H9 (cell line): ENCODE measurements around the gene SFTPB. TPM values are rescaled to one million over a fixed set of nuclear protein-coding genes. Genes with fewer than 3 reads are reported as not detected.

Experiments used
- DNase-seq: peaks from one replicate; pipeline ENCODE4 v3.0.0-alpha.2; 2017
- H2AFZ ChIP-seq: one replicate; pipeline ENCODE4 v1.6.1; 2013; ENCODE audit warnings: mild to moderate bottlenecking, low read length, control low read depth, moderate library complexity
- H2AK5ac ChIP-seq: 2 replicates; pipeline ENCODE4 v1.6.1; 2013; ENCODE audit warnings: low read length, control low read depth, mixed read lengths; ENCODE audit not compliant: insufficient read length
- H2BK120ac ChIP-seq: one replicate; pipeline ENCODE4 v1.6.1; 2013; ENCODE audit warnings: low read depth, mild to moderate bottlenecking, low read length, control low read depth, inconsistent platforms; ENCODE audit not compliant: poor library complexity, severe bottlenecking
- H2BK12ac ChIP-seq: 2 replicates; pipeline ENCODE4 v1.6.1; 2013; ENCODE audit warnings: low read length, control low read depth, mixed read lengths, low read depth; ENCODE audit not compliant: insufficient read length
- H2BK15ac ChIP-seq: 2 replicates; pipeline ENCODE4 v1.6.1; 2013; ENCODE audit warnings: low read depth, low read length, control low read depth
- H2BK20ac ChIP-seq: one replicate; pipeline ENCODE4 v1.6.1; 2013; ENCODE audit warnings: low read depth, mild to moderate bottlenecking, low read length, control low read depth, inconsistent platforms; ENCODE audit not compliant: poor library complexity, severe bottlenecking
- H2BK5ac ChIP-seq: 2 replicates; pipeline ENCODE4 v1.6.1; 2013; ENCODE audit warnings: low read length, control low read depth, mixed read lengths; ENCODE audit not compliant: insufficient read length
- H3K14ac ChIP-seq: 2 replicates; pipeline ENCODE4 v1.6.1; 2013; ENCODE audit warnings: low read length, control low read depth; ENCODE audit not compliant: insufficient read depth
- H3K18ac ChIP-seq: 2 replicates; pipeline ENCODE4 v1.6.1; 2013; ENCODE audit warnings: low read depth, mild to moderate bottlenecking, mixed read lengths, low read length, control low read depth; ENCODE audit not compliant: insufficient read length
- H3K23ac ChIP-seq: 2 replicates; pipeline ENCODE4 v1.6.1; 2013; ENCODE audit warnings: low read length, control low read depth, mixed read lengths, low read depth; ENCODE audit not compliant: insufficient read length
- H3K23me2 ChIP-seq: 2 replicates; pipeline ENCODE4 v1.6.1; 2013; ENCODE audit warnings: low read depth, mild to moderate bottlenecking, mixed read lengths, low read length, control low read depth; ENCODE audit not compliant: insufficient read length, poor library complexity, severe bottlenecking
- H3K27ac ChIP-seq: 2 replicates; pipeline ENCODE4 v1.5.1; 2013; ENCODE audit warnings: low read length, control low read depth, mixed read lengths, low read depth; ENCODE audit not compliant: insufficient read length
- H3K27me3 ChIP-seq: 2 replicates; pipeline ENCODE4 v1.6.1; 2013; ENCODE audit warnings: low read length, control low read depth, inconsistent platforms; ENCODE audit not compliant: insufficient read depth
- H3K4ac ChIP-seq: 2 replicates; pipeline ENCODE4 v1.6.1; 2013; ENCODE audit warnings: low read depth, mild to moderate bottlenecking, control low read depth, inconsistent platforms, low read length, moderate library complexity
- H3K4me1 ChIP-seq: 2 replicates; pipeline ENCODE4 v1.6.1; 2013; ENCODE audit warnings: low read length, control low read depth, inconsistent platforms; ENCODE audit not compliant: insufficient read depth
- H3K4me2 ChIP-seq: 2 replicates; pipeline ENCODE4 v1.6.1; 2013; ENCODE audit warnings: low read length, control low read depth, mixed read lengths; ENCODE audit not compliant: insufficient read length, insufficient read depth
- H3K56ac ChIP-seq: 2 replicates; pipeline ENCODE4 v1.6.1; 2013; ENCODE audit warnings: low read depth, mild to moderate bottlenecking, mixed read lengths, low read length, control low read depth; ENCODE audit not compliant: insufficient read length
- H3K79me1 ChIP-seq: 2 replicates; pipeline ENCODE4 v1.6.1; 2013; ENCODE audit warnings: low read depth, mild to moderate bottlenecking, moderate library complexity, low read length, control low read depth, inconsistent platforms; ENCODE audit not compliant: insufficient read depth, poor library complexity, severe bottlenecking
- H3K79me2 ChIP-seq: 2 replicates; pipeline ENCODE4 v1.6.1; 2013; ENCODE audit warnings: low read length, control low read depth, inconsistent platforms; ENCODE audit not compliant: insufficient read depth
- H3K9ac ChIP-seq: 2 replicates; pipeline ENCODE4 v1.6.1; 2013; ENCODE audit warnings: low read length, control low read depth, mixed read lengths; ENCODE audit not compliant: insufficient read length; ENCODE audit errors: extremely low read depth
- H3K9me3 ChIP-seq: one replicate; pipeline ENCODE4 v1.6.1; 2013; ENCODE audit warnings: low read depth, low read length, inconsistent platforms; ENCODE audit not compliant: control insufficient read depth
- H3T11ph ChIP-seq: one replicate; pipeline ENCODE4 v1.6.1; 2013; ENCODE audit warnings: mild to moderate bottlenecking, low read length, control low read depth, inconsistent platforms
- H4K20me1 ChIP-seq: one replicate; pipeline ENCODE4 v1.6.1; 2013; ENCODE audit not compliant: control insufficient read depth, insufficient read length, insufficient read depth
- H4K5ac ChIP-seq: 2 replicates; pipeline ENCODE4 v1.6.1; 2013; ENCODE audit warnings: low read depth, mild to moderate bottlenecking, mixed read lengths, low read length, control low read depth; ENCODE audit not compliant: insufficient read length
- H4K8ac ChIP-seq: replicated peaks from 2 replicates; pipeline ENCODE4 v1.6.1; 2013; ENCODE audit warnings: low read length, control low read depth, mixed read lengths, low read depth; ENCODE audit not compliant: insufficient read length
- H4K91ac ChIP-seq: 2 replicates; pipeline ENCODE4 v1.6.1; 2013; ENCODE audit warnings: low read depth, mild to moderate bottlenecking, moderate library complexity, mixed read lengths, low read length, control low read depth; ENCODE audit not compliant: insufficient read length
- H3K27ac Mint-ChIP-seq, 3 experiments: 2 replicates in 2 of 3; 3 replicates in 1 of 3; pipeline ENCODE4 v1.8.0; 2020 to 2021; ENCODE audit warnings: mixed read lengths in 3 of 3, mild to moderate bottlenecking in 1 of 3, moderate library complexity in 1 of 3
- H3K27me3 Mint-ChIP-seq: 2 replicates; pipeline ENCODE4 v1.8.0; 2021; ENCODE audit warnings: low read depth, mild to moderate bottlenecking, moderate library complexity, mixed read lengths
- H3K36me3 Mint-ChIP-seq, 3 experiments: 2 replicates in 2 of 3; 3 replicates in 1 of 3; pipeline ENCODE4 v1.8.0; 2020 to 2021; ENCODE audit warnings: low read depth in 3 of 3, mixed read lengths in 3 of 3; ENCODE audit not compliant: insufficient read depth in 1 of 3
- H3K4me1 Mint-ChIP-seq, 2 experiments: 2 replicates each; pipeline ENCODE4 v1.8.0; 2020; ENCODE audit warnings: mixed read lengths in 2 of 2
- H3K4me3 Mint-ChIP-seq, 2 experiments: 2 replicates in 1 of 2; 3 replicates in 1 of 2; pipeline ENCODE4 v1.8.0; 2020 to 2021; ENCODE audit warnings: mild to moderate bottlenecking in 2 of 2, mixed read lengths in 2 of 2, moderate library complexity in 1 of 2
- H3K9me3 Mint-ChIP-seq, 2 experiments: 2 replicates in 1 of 2; 3 replicates in 1 of 2; pipeline ENCODE4 v1.8.0; 2020; ENCODE audit warnings: mild to moderate bottlenecking in 2 of 2, mixed read lengths in 2 of 2, moderate library complexity in 1 of 2
- CTCF ChIP-seq: fragments of 200-600 bp; sonication (generic); conservative IDR thresholded peaks from 3 replicates; pipeline ENCODE4 v1.8.0; 2021; ENCODE audit warnings: antibody characterized with exemption, mild to moderate bottlenecking
- WGBS: extraction: QIAGEN DNeasy Blood & Tissue Kit; methylation state at CpG from one replicate; pipeline ENCODE4 v1.1.7; 2013; ENCODE audit warnings: missing lambda C conversion rate, low lambda C conversion rate, mixed read lengths; ENCODE audit not compliant: insufficient read length; ENCODE audit errors: extremely low coverage; 5-methylcytosine and 5-hydroxymethylcytosine counted together
- total RNA-seq: library from RNA; stranded (reverse); gene quantifications from 2 replicates; pipeline ENCODE4 v1.2.1, GENCODE V29; 2021

The SFTPB gene
- total RNA-seq, 1 experiment from 2014 or later, result not detected

DNA sequence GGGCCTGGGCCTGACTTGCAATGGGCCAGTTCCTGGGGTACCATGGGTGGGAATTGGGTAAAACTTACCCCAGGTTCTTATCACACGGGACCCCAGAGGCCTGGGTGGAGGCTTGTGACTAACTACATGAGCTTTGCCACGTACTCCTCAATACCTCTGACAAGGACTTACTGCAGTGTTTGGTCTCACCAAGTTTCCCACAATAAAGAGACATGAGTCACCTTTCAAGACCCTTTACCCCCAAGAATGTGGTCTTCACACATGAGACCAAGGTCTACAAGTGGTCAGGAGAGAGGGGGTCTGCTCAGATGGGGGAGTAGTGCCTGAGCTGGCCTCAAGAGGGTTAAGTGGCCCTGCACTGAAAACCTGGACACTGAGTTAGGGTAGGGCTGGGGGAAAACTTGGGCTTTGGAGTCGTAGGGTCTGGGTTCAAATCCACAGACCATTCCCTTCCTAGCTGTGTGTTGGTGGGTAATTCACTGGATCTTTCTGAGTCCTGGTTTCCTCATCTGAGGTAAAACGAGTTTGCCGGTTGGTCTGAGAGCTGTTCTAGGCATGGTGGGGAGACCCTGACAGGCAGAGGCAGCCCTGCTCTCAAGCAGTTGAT lies 24.1 kb upstream of the SFTPB start:
- Histone ChIP-seq H4K91ac (no peak overlapping the region), H3K9me3 (no peaks in the 10 kb centered on the region), H2AFZ (no peak overlapping the region), H4K5ac (no peak overlapping the region), H3K23ac (no peak overlapping the region), H2BK120ac (no peak overlapping the region), H3K4me2 (no peak overlapping the region), H3T11ph (no peak overlapping the region), H4K8ac (no peak overlapping the region), H3K27ac (no peak overlapping the region), H3K9ac (no peak overlapping the region), H3K27me3 (no peaks in the 10 kb centered on the region), H2BK15ac (no peak overlapping the region; the same call in 1 of the 2 replicates), H3K56ac (no peak overlapping the region), H3K79me2 (no peaks in the 10 kb centered on the region), H2AK5ac (peak overlapping the region; percentile 92), H3K23me2 (no peaks in the 10 kb centered on the region), H3K18ac (no peak overlapping the region), H3K79me1 (no peaks in the 10 kb centered on the region), H3K4ac (no peak overlapping the region), H2BK20ac (no peak overlapping the region), H3K14ac (no peak overlapping the region), H3K4me1 (no peaks in the 10 kb centered on the region), H2BK12ac (no peak overlapping the region), H4K20me1 (no peaks in the 10 kb centered on the region), H2BK5ac (no peak overlapping the region)
- Mint-ChIP-seq H3K4me1 (peaks cover 3 to 6% of the 10 kb centered on the region in 2 experiments), H3K36me3 (no peaks in the 10 kb centered on the region), H3K4me3 (no peak overlapping the region), H3K27me3 (peaks cover 9% of the 10 kb centered on the region), H3K27ac (no peak overlapping the region), H3K9me3 (no peaks in the 10 kb centered on the region)
- DNase-seq, result no peak
- no CpG with 5 or more reads among the region's 5 CpGs for WGBS
- TF ChIP-seq CTCF, result no peak
